PC-9 (cell line): ENCODE results near the gene FXYD4. TPM values are rescaled to one million over a fixed set of nuclear protein-coding genes. Genes with fewer than 3 reads are reported as not detected.
A peak's percentile ranks its signal among the peaks of the same experiment; 100 is the strongest.

Experiments used
- BruUV-seq: library from RNA; stranded (reverse); fragments of 400-500 nt; replicated peaks from 2 replicates; lab custom pipeline; 2021; lab: Mats Ljungman, UMichigan
- CTCF ChIA-PET: fragments of 300-600 bp; sonication (Branson Sonifier 250); formaldehyde crosslinking; loops from one replicate; lab custom pipeline; 2022; ENCODE audit warnings: antibody characterized with exemption; lab: Charles Lee
- POLR2A ChIA-PET: fragments of 300-600 bp; sonication (Branson Sonifier 250); formaldehyde crosslinking; loops from one replicate; lab custom pipeline; 2022; ENCODE audit warnings: antibody characterized with exemption; ENCODE audit not compliant: unreplicated experiment; lab: Charles Lee
- DNase-seq, 2 experiments: peaks; one replicate each; pipeline versions ENCODE4 v3.0.0 to v3.0.0-alpha.2; 2015 to 2022; ENCODE audit warnings: mixed read lengths in 1 of 2
- H2AFZ ChIP-seq: fragments of 200-600 bp; sonication (generic); 2 replicates; pipeline ENCODE4 v1.8.1; 2017; ENCODE audit warnings: antibody characterized with exemption
- H3F3A ChIP-seq: fragments of 200-600 bp; sonication (generic); 2 replicates; pipeline ENCODE4 v1.8.1; 2017; ENCODE audit warnings: antibody characterized with exemption, mild to moderate bottlenecking, low read depth; ENCODE audit not compliant: insufficient read depth
- H3K27ac ChIP-seq: fragments of 200-600 bp; sonication (generic); 2 replicates; pipeline ENCODE4 v1.6.1; 2016; ENCODE audit warnings: mixed run types
- H3K27me3 ChIP-seq: fragments of 200-600 bp; sonication (generic); 2 replicates; pipeline ENCODE4 v1.6.1; 2016; ENCODE audit warnings: low read depth, mixed run types; ENCODE audit not compliant: insufficient read depth
- H3K36me3 ChIP-seq: fragments of 200-600 bp; sonication (generic); 2 replicates; pipeline ENCODE4 v1.6.1; 2016; ENCODE audit warnings: low read depth, mixed run types
- H3K4me1 ChIP-seq: fragments of 200-600 bp; sonication (generic); replicated peaks from 2 replicates; pipeline ENCODE4 v1.6.1; 2016; ENCODE audit warnings: mixed run types; ENCODE audit not compliant: insufficient read depth
- H3K4me2 ChIP-seq: fragments of 200-600 bp; sonication (generic); 2 replicates; pipeline ENCODE4 v1.6.1; 2017; ENCODE audit warnings: mixed run types
- H3K4me3 ChIP-seq: fragments of 200-600 bp; sonication (generic); 2 replicates; pipeline ENCODE4 v1.6.1; 2016; ENCODE audit warnings: mixed run types
- H3K79me2 ChIP-seq: fragments of 200-600 bp; sonication (generic); 2 replicates; pipeline ENCODE4 v1.6.1; 2017; ENCODE audit warnings: low read depth, mixed run types
- H3K9me2 ChIP-seq: fragments of 200-600 bp; sonication (generic); 2 replicates; pipeline ENCODE4 v1.8.1; 2017; ENCODE audit warnings: mild to moderate bottlenecking; ENCODE audit not compliant: insufficient read depth
- H3K9me3 ChIP-seq: fragments of 200-600 bp; sonication (generic); 2 replicates; pipeline ENCODE4 v1.8.1; 2016; ENCODE audit warnings: low read depth; ENCODE audit not compliant: insufficient read depth
- H4K20me1 ChIP-seq: fragments of 200-600 bp; sonication (generic); 2 replicates; pipeline ENCODE4 v1.8.1; 2017; ENCODE audit not compliant: insufficient read depth
- CTCF ChIP-seq: fragments of 200-600 bp; sonication (generic); conservative IDR thresholded peaks from 2 replicates; pipeline ENCODE4 v1.6.1; 2017; ENCODE audit warnings: mixed run types, antibody characterized with exemption, mild to moderate bottlenecking, moderate library complexity
- EZH2 ChIP-seq: fragments of 200-600 bp; sonication (generic); IDR thresholded peaks from 2 replicates; pipeline ENCODE4 v1.8.0; 2017; ENCODE audit warnings: antibody characterized with exemption, low read depth
- intact Hi-C: fragments of 100-400 bp; cut with micrococcal nuclease; formaldehyde crosslinking; loops from one replicate; pipeline ENCODE4 v1.10.0; 2022; ENCODE audit not compliant: unreplicated experiment
- total RNA-seq: library from RNA; stranded (reverse); gene quantifications from 2 replicates; pipeline ENCODE4 v1.2.3, GENCODE V29; 2021

Gene FXYD4
- total RNA-seq, 1 experiment from 2014 or later: not detected

GRCh38 chr10:43377424-43377883 is 6.0 kb downstream of the FXYD4 start:
- DNase-seq: peak; percentile 44 to 91
- H3K4me1 ChIP-seq: peaks cover 12% of the 10 kb centered on the region
- no peaks in the 10 kb centered on the region for H3K79me2 ChIP-seq
- peaks cover 12% of the 10 kb centered on the region for H3F3A ChIP-seq
- no peak overlapping the region for H3K4me2 ChIP-seq
- POLR2A ChIA-PET: interaction anchor here (0.7 kb wide), 1 partner anchor 27 kb away, joined by 3 read pairs; no protein-coding TSS in a partner anchor
- no peaks in the 10 kb centered on the region for H3K9me2 ChIP-seq
- TF ChIP-seq EZH2 (no peak), CTCF (0 out of 2 replicates have a peak, but pooled peaks have one; percentile 30)
- H3K4me3 ChIP-seq: no peak overlapping the region
- H2AFZ ChIP-seq: no peak overlapping the region
- intact Hi-C loops: loop anchor here (1.0 to 2.0 kb wide), 2 partner anchors 23 to 27 kb away; no protein-coding TSS in a partner anchor
- no peak overlapping the region for H3K27ac ChIP-seq
- no peaks in the 10 kb centered on the region for H4K20me1 ChIP-seq
- H3K27me3 ChIP-seq: no peaks in the 10 kb centered on the region
- no peaks in the 10 kb centered on the region for H3K36me3 ChIP-seq
- CTCF ChIA-PET: interaction anchor here (0.6 to 0.9 kb wide), 2 partner anchors 18 to 22 kb away, joined by 4 to 5 read pairs; no protein-coding TSS in a partner anchor
- no TSS peak for BruUV-seq
- H3K9me3 ChIP-seq: no peaks in the 10 kb centered on the region

- Histone ChIP-seq H4K20me1 (peaks cover 10% of the 10 kb centered on the region; the same call in 1 of the 2 replicates), H2AFZ (peak overlapping the region; percentile 63; the same call in 1 of the 2 replicates), H3K27ac (peak overlapping the region; percentile 78), H3K4me1 (peaks cover 5% of the 10 kb centered on the region), H3K27me3 (no peaks in the 10 kb centered on the region), H3K9me2 (no peaks in the 10 kb centered on the region), H3K4me3 (no peak overlapping the region), H3K4me2 (peak overlapping the region; percentile 17; the same call in 1 of the 2 replicates), H3K9me3 (no peaks in the 10 kb centered on the region), H3F3A (peaks cover 38% of the 10 kb centered on the region), H3K36me3 (no peaks in the 10 kb centered on the region), H3K79me2 (no peaks in the 10 kb centered on the region)
- CTCF ChIA-PET: interaction anchor here (1.1 kb wide), 1 partner anchor 10 kb away, joined by 4 read pairs; no protein-coding TSS in a partner anchor
- BruUV-seq: no TSS peak
- intact Hi-C loops: no loop called here
- TF ChIP-seq EZH2: no peak
- peak; percentile 46; the same call in 1 of the 2 replicates for TF ChIP-seq CTCF
- POLR2A ChIA-PET: no interaction called here
- peak in 1 of 2 experiments; percentile 39 for DNase-seq
These were observed 9.3 kb downstream of the FXYD4 start for GRCh38 chr10:43380610-43381222.

GRCh38 chr10:43383204-43383971 is 12.0 kb downstream of the FXYD4 start:
- intact Hi-C loops: no loop called here
- Histone ChIP-seq H4K20me1 (peaks cover 34% of the 10 kb centered on the region), H3K9me2 (no peaks in the 10 kb centered on the region), H3K79me2 (peaks cover 13% of the 10 kb centered on the region; the same call in 1 of the 2 replicates), H3K4me1 (peaks cover 4% of the 10 kb centered on the region; the same call in 1 of the 2 replicates), H3K9me3 (no peaks in the 10 kb centered on the region), H3K4me3 (no peak overlapping the region), H3K4me2 (no peak overlapping the region), H3K27me3 (no peaks in the 10 kb centered on the region), H3K36me3 (peaks cover 18% of the 10 kb centered on the region), H3K27ac (0 out of 2 replicates have a peak overlapping the region, but pooled peaks have one; percentile 22), H3F3A (peaks cover 65% of the 10 kb centered on the region), H2AFZ (no peak overlapping the region)
- TF ChIP-seq CTCF: no peak
- TF ChIP-seq EZH2: no peak
- DNase-seq: peak in 1 of 2 experiments; percentile 32
- ChIA-PET CTCF (no interaction called here), POLR2A (interaction anchor here (0.7 kb wide), 1 partner anchor 23 kb away, joined by 4 read pairs; no protein-coding TSS in a partner anchor)
- BruUV-seq: no TSS peak
